Stimulated activated naive CD8-positive, alpha-beta T cell treated with anti-CD3 and anti-CD28 coated beads, Interleukin-15, Interleukin-2, amounts not matched to agents 100 U/mL and 50 U/mL, for 24 hours (primary cell): ENCODE results near the gene CDH4.

Experiments
- ATAC-seq: fragments of 150-1000 bp; cut with Tn5 transposase; one replicate; pipeline ENCODE4 v1.10.0; 2021
- DNase-seq: peaks from one replicate; pipeline ENCODE4 v3.0.0; 2021

The CDH4 gene

DNA sequence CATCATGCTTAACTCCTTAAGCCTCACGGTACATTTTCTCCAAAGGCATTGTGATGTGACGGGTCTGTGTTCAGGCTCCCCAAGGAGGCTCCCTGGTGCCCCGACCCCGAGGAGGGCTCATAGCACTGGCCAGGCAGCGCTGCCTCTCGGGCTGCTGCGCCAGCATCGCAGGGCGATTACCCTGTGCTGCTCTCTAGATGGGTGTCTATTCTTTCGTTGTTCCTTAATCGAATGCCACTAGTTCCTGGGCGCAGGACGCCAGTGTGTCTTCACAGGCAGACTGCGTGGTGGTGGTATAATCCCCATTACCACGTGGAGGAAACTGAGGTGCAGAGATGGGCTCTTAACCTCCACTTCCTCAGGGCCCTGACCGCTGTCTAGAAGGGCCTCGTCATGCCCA, 267.4 kb downstream of the CDH4 start:
- DNase-seq (no peak), ATAC-seq (no peak)

DNA sequence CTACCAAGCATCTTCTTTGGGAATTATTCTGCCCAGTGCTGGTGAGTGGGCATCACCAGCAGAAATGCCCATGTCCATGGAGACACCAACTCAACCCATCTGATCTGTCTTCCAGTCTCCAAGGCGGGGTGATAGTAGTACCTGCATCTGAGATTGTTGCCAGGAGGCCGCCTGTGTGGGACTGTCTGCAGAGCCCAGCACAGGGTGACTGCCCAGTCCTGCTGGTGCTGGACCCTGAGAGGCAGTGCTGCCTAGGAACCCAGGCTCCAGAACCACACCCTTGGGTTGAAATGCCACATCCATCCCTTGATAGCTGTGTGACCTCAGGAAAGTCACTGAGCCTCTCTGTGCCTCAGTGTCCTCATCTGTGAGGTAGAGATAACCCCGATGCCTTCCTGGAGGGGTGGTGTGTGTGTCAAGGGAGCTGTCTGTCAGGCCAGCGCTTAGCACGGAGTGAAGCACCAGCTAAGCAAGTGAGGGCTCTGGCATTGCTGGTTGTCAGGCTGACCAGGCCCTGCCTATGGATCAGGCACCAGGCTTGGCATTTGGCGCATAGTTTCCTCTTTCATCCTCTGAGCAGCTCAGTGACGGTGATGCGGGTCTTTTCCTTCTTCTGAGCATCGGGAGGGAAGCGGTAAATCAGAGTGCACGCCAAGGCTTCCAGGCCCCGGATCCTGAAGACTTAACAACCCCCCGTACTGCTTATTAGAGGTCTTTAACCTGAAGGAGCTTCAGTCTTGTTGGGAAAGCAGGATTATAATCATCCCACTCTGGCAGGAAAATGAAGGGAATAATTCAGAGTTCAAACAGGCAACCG, 268.2 kb downstream of the CDH4 start:
- no peak for DNase-seq
- ATAC-seq: no peak

DNA sequence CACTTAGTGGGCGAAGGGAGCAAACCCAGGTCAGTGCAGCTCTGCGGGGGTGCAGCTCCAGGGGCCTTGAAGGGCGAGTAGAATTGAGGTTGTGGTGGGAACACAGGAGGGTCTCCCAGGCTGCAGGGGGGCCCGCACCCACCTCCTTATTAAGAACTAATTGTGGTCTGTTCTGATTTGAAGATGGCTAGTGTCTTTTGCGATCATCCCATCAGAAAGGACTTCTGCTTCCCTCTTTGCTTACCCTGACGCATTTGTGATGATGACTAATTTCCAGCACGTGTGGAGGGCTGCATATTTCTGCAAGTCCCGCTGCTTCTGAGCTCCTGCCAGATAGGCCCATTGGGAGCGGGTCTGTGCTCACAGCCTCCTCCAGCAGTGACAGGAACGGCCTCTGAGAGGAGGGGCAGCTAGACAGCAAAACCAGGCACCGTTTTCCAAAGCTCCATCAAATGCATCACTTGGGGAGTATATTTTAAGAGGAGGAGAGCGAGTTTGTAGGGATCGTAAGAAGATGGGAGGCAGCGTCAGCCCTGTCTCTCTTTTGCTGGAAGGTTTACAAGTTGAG, 268.9 kb downstream of the CDH4 start:
- DNase-seq (no peak), ATAC-seq (no peak)

DNA sequence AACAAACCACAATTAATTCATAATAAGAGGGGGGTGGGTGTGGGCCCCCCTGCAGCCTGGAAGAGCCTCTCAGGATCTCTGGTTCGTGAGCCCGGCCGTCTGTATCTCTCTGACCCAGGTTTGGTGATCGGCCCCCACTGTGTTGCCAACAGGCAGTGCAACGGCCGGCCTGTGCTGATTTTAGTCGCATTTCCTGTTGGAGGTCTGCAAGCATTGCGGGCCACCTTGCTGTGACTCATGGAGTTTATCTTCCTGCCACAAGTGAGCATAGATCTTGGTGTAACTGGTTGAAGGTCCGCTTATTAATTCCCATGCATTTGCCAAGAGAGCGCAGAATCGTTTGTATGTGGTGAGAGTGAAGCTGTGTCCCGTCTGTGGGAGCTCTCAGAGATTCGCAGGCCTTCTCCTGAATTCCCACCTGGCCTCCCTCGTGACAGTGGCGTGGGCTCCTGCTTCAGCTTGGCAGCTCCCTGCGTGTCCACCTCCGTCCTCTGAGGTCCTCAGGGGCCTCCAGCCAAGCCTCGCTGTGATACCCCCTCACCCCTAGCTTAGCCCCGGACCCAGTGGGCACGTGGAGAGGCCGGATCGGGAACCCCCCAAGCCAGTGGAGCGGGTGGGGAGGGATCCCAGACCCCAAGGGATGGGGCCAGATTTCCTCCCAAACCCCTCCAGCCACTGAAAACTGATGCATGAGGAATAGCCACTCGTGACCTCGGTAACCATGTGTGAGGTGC, 269.8 kb downstream of the CDH4 start:
- DNase-seq (no peak), ATAC-seq (no peak)

DNA sequence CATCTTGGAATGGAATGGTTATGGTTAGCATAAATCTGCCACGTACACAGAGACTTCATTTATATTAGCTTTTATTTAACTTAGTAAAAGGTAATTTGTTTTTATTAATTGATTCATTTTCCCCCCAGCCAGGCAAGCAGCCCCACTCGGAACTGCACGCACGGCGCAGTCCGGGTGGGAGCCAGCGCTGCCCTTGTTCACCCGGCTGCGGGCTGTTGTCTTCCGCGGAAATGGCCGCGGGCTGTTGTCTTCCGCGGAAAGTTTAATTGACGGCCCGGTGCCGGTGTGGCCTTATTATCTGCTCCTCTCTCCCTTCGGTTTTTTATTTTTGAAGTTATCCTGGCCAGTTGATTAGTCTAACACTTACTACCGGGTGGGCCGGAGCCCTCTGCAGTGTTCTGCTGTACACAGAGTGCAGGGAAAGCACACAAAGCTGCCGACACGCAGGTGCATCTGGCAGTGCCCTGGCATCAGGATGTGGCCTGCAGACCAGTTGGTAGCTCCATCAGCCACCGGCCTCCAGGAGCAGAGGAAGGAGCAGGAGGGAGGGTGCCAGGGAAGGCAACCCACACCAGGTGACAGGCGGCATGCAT, 270.5 kb downstream of the CDH4 start:
- no peak for DNase-seq

DNA sequence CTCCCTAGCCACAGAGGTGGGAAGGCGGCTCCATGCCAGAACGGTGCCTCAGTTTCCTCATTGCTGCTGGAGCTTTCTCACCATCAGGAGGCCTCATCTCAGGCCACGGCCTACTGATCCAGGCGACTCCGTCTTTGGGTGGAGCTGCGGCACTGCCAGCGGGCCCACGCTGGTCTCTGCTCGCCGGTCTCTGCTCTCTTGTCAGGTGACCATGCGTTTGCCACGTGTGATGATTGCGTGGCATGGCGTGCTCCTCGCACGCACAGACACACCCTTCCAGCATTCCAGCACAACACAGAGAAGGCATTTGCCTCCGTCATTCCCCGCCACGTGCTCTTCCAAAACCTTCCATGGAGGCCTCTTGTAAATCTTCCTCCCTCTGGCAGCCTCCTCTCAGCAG, 271.1 kb downstream of the CDH4 start:
- DNase-seq (no peak), ATAC-seq (no peak)

More for the DNA sequence above, 270.5 kb downstream of the CDH4 start:
- ATAC-seq: no peak

DNA sequence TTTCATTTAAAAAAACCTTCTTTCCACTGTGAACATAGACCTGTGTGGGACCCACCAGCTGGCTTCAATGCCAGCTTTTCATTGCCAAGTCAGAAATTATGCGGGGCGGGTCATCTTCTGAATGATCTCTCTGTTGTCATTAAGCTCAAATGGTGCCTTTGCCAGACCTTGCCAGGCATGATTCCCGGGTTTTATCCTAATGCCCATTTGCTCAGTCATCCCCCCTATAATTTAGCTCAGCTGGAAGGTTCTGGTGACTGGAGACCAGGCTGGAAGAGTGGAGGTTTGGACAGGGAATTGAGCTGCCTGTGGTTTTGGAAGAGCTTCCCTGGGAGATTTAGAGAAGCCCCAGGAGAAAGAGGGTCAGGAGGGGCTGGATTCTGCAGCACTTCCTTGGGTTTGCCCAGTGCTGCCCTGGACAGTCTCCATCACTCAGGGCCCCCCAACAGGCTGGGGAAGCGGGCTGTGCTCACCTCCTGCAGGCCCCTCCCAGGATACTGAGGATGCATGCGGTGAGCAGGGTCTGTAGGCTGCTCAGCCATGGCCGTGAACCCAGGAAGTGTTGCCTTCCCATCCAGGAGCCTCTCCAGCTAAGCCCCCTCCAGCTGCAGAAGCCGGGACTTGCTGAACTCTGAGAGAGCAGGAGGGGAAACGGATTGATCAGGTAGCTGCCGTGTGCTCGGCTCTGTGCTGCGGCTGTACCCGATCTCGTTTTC, 273.0 kb downstream of the CDH4 start:
- DNase-seq (no peak), ATAC-seq (peak; percentile 40)

DNA sequence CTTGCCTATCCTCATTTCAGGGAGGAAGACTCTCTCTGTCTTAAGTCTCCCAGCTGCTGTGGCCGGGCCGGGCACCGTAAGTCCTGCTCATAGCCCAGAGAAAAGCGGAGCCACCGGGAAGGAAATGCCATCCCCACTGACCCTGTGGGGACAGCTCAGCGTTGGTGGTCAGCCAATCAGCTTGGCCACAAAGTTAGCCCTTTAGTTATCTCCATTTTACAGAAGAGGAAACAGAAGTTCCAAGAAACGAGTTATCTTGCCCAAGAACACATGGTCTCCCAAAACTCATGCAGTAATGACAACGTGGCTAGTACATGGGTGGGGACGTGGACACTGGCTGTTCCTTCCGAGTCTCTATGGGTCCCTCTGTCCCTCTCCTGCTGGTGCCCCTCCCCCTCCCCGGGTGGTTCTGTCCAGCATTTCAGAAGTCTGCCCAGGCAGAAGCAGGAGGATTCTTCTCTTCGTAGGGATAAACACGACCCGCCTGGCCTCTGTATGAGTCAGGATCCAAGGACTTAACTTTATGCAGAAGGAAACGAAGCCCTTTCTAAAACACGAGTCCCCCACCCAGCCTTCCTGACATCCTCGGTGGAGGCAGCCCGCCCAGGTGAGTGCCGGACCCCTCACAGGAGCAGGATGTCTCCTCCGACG, 273.8 kb downstream of the CDH4 start:
- no peak for DNase-seq
- ATAC-seq: no peak

DNA sequence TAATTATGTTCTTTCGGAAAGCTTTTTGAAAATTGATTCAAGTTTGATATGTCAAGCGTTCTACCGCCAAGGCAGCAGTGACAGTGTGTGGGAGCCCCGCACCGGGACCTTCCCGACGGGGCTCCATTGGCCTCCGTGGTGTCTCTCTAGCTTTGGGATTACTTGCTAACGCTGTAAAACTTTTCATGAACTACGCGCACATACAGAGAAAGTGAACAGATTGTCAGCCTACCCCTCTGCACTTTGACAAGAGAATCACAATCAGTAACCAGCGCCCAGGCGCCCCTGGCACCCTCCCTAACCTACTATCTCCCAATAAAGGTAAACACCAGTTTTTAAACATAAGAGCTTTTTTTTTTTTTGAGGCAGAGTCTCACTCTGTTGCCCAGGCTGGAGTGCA, 274.8 kb downstream of the CDH4 start:
- ATAC-seq: no peak
- no peak for DNase-seq

DNA sequence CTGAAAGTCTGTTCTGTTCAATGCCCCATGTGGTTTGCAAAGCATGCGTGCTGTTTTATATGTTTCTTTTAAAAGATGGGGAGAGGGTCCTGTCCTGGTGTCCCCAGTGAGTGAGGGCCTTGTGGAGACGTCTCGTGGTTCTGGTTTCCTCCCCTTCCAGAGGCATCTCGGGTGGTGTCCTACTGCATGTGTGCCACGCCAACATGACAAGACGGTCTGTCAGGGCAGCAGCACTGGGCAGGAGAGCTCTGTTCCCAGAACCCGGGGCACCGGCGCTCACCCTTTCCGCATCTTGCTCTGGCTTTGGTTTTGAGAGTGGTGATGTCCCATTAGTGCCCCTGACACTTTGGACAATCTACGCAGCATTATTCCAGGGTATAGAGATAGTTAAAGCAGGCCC, 275.6 kb downstream of the CDH4 start:
- no peak for ATAC-seq
- DNase-seq: no peak

DNA sequence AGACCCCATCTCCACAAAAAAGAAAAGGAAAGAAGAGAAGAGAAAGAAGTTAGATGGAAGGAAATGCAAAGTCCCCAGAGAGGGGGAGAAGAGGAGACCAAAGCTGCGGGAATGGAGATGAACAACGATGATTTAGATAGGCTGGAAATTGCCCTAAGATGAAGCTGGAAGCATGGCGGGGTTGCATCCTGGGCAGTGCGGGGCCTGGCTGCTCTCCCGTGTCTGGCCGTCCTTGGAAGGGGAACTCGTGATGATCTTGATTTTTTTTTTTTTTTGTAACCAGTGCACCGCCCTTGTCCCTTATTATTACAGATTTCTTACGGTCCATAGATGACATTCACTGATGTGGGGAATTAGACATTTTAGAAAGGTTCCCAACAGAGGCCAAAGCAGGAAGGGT, 276.5 kb downstream of the CDH4 start:
- DNase-seq (no peak), ATAC-seq (no peak)

DNA sequence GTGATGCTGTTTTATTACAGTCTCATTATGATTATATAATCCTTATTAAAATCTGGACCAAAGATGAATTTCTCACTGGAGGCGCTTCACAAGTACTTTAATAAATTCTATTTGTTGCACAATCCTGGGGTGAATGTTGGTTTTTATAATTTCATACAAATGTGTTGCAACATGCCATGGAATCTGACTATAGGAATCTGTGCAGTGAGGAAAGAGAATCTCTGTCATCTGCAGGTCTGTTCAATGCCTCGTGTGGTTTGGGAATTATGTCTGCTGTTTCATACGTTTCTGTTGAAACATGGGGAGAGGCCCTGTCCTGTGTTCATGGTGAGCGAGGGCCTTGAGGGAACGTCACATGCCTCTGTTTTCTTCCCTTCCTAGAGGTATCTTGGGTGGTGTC, 277.3 kb downstream of the CDH4 start:
- ATAC-seq: no peak

DNA sequence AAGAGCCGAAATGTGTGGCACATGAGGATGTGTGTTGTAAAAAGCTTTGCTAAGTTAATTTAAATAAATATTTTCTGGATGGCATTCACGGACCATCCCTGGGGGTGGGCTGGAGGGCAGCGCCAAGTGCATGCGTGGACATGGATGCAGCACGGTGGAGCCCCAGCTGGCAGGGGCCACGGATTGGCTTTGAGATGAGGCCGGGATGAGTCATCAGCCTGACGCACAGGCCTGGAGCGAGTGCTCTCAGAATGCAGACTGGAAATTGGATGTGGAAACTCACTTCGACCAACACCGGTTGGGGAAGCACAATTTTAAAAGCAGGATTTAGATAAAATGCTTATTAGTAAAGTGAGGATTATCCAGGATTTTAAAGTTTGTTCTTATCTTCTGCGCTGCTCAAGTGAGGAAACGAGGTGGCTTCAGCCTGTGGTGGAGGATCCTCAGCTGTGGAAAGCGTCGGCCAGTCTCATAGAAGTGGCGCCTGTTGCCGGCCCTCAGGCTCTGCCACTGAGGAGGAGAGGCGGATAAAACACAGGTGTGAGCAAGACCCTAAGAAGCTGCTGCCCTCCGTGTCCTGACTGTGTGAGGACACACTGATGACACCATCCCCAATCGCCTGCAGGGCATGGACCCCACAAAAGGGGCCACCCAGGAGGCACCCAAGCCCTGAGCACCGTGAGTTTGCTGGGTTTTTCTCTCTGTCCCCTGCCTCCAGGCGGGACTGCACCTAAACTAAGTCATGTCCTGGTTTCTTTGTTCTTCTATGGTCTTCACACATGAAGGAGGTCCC, 279.7 kb downstream of the CDH4 start:
- no peak for ATAC-seq
- no peak for DNase-seq

More for the DNA sequence above, 277.3 kb downstream of the CDH4 start:
- no peak for DNase-seq

DNA sequence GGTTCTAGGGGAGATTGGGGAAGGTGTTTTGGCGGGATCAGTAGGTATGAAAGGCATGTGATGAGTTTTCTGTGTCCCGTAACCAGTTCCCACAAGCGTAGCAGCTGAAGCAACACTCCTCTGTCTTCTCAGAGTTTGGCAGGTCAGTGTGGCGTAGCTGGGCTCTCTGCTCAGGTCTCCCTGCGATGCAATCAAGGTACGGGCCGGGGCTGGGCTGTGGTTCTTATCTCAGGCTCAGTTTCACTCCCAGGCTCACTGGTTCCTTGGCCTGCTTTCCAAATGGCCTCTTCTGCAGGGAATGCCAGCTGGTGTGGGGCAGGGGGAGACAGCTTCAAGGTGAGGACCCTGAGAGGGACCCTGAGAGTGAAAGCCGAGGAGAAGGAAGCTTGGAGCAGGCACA, 280.7 kb downstream of the CDH4 start:
- ATAC-seq (no peak), DNase-seq (no peak)

DNA sequence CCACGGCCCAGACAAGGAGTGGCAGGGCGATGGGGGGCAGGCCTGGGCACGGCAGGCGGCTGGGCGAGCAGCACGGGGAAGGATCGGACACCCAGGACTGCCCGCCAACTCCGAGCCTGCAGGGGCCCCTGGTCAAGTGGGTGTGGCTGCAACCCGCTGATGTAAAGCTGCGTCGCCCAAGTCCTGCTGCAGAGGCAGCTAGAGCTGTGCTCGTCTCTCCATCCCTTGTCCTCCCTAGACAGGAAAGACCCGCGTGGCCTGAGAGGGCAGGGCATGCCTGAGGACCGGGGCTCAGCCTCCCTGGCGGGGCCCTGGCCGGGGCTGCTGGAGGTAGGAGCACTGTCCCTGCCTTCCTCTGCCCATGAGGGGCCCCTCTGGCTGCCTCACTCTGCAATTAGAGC, 281.2 kb downstream of the CDH4 start:
- no peak for ATAC-seq
- no peak for DNase-seq

DNA sequence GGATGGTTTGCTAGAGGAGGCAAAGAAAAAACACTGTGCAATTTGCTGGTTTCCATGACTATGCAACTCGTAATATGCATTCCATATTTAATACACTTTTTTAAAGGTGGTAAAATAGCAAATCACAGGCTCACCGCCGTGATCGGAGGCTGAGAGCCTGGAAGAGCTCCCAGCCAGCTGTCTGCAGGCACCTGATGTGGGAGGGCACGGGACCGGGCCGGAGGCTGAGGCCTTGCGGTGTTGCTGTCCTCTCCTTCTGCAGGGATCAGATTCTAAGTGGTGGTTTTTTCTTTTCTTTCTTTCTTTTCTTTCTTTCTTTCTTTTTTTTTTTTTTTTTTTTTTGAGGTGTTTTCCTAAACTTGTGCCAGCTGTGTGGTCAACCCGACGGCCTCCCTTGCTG, 282.3 kb downstream of the CDH4 start:
- ATAC-seq (no peak), DNase-seq (no peak)

DNA sequence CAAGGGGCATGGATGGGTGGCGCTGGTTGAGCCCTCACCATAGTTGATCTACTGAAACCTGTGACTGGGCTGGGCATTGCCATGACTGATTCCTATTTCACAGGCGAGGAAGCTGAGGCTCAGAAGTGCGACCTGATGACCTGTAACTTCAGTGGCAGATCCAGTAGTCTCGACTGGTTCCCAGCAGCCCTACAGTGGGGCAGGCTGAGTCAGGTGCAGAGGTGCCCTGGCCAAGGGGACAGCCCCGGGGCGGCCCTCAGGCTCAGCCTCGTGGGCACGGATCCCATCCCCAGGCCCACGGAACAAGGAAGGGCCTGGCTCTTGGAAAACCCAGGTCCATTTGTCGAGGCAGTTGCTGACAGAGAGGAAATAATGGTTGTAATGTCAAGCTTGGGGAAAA, 283.0 kb downstream of the CDH4 start:
- DNase-seq: no peak
- no peak for ATAC-seq

DNA sequence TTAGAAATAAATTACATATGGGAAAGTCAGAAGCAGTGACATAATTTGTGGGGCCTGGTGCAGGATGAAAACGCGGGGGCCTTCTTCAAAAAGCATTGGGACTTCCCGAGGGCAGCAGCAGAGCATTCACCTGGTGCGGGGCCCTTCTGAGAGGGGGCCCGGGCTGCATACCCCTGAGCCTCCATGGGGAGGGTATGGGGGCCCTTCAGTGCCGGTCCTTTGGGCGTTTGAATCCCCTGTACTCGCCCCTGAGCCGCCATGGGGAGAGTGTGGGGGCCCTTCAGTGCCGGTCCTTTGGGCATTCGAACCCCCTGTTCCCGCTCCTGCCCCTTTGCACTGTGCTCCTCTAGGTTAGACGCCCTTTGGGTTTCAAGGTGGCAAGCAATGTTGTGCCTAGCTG, 283.5 kb downstream of the CDH4 start:
- no peak for DNase-seq
- no peak for ATAC-seq

DNA sequence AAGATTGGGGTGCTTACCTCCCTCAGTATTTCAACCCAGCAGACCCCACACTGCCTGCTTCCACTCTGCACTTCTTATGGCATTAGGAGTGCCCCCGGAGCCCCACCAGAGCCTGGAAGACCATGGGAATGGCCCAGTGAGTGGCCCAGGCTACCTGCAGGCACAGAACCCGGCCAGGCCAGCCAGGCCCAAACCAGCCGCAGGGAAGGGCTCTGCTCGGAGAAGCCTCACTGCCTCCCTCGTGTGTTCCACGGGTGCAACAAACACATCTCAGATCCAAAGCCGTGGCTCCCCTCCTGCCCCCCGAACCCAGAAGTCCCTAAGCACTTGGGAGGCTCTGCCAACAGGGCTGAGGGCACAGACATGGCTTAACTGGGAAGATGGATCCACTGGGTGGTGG, 283.9 kb downstream of the CDH4 start:
- ATAC-seq (no peak), DNase-seq (no peak)

DNA sequence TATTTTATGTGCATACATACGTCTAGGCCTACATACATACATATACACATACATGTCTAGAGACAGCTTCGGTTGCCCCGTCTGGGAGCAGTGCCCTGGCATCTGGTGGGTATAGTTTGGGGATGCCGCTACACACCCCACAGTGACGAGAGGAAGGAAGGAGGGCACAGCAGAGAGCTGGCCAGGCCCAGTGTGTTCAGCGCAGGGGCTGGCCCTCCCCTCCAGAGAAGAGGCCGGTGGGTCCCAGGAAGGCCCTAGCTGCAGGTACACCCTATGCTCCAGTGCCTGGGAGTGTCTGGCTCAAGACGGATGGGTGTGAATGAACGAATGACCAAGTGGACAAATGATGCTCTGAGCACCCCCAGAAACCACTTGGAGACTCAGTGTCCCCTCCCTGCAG, 284.6 kb downstream of the CDH4 start:
- DNase-seq: no peak
- ATAC-seq: no peak
